RKO (cell line): Measurements from ENCODE around the gene RNF145.
"Not testable (repeated sequence)": the region's sequence is repeated elsewhere in the genome, so short reads cannot be mapped to it uniquely, and the experiment has no call there.

Experiments used
- DNase-seq: peaks from one replicate; pipeline ENCODE4 v3.0.0-alpha.2; 2016; ENCODE audit warnings: low spot score

Gene RNF145

GRCh38 chr5:159157552-159157951 lies 51.8 kb downstream of the RNF145 start:
- DNase-seq: no peak

DNA sequence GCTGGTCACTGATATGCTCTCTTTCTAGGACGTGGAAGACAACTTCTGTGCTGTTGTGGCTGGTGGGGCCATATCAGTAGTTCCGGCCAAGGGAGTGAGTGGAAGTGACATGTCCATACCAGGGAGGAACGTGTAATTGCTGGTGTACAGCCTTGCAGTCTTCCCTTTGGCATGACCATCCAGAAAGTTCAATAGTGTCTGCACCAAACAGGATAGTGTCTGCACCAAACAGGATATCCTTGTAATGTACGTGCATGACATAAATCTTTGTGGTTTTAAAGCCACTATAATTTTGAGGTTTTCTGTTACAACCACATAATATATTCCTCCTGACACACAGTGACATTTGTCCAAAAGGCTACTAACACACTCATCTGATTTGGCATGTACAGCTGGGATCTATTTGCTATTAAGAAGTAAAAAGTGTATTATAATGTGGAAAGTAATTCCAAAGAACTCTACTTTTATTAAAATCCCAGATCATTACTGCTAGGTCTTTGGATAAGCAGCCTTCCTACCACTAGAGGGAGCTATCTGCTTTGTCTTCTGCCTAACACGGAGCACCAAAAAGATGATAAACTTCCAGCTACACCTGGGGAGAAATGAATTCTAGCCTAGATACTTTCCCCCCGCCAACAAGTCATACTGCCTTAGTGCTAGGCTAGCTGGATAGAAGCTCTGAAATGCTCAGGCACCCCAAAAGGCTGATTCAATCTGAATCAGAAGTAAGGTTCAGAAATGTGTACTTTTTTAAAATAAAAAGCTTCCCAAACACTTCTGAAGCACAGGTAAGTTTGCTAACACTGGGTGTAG lies 52.7 kb downstream of the RNF145 start:
- peak; percentile 75 for DNase-seq

- DNase-seq: no peak
Observed at GRCh38 chr5:159155960-159156359, 53.4 kb downstream of the RNF145 start.

DNA sequence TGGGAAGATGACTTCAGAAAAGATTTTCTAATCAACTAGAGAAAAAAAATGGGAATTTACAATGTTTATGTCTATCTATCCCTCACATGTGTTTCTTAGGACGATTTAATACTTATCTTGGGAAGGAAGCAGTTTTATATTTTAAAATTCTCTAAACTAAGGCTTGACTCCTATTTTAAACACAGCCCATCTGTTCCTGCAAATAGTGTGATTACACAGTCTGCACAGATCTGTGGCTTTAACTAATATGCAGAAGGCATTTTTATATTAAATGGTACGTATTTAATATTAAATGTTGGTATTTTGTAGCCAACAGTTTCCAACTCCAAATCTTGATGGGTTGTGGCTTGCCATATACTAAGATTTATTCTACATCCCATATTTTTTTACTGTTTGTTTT lies 56.5 kb downstream of the RNF145 start:
- DNase-seq: no peak

DNA sequence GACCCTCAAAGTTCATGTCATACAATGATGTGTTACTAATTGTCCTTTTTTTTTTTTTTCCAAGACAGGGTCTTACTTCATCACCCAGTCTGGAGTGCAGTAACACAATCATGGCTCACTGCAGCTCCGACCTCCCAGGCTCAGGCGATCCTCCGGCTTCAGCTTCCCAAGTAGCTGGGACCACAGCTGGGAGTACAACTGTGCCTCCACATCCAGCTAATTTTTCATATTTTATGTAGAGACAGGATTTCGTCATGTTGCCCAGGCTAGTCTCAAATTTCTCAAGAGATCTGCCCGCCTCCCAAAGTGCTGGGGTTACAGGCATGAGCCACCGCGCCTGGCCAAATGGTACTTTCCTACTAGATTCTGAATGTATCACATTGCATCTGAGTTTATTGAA lies 60.3 kb downstream of the RNF145 start:
- DNase-seq: no peak

GRCh38 chr5:159147976-159148375 lies 61.4 kb downstream of the RNF145 start:
- DNase-seq: no peak

DNA sequence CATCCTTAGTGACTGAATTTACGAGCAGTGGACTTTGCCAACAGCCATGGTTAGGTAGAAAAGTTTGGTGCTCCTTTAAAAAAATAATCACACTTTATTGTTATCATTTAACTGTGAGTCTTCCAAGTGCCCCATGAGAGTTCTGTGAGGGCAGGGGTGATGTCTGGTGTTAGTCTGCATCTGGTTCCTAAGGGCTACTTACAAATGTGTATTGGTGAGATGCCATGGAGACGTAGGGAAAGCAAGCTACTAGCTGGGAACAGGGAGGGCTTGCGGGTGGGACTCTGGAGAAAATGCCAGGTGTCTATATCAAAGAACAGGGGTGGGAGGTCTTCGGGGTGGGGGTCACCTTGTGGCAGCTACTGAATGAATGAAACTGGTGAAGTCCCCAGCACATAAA lies 62.5 kb downstream of the RNF145 start:
- no peak for DNase-seq

- DNase-seq: not testable (repeated sequence)
Observed at GRCh38 chr5:159145160-159145559, 64.2 kb downstream of the RNF145 start.

GRCh38 chr5:159139802-159140201 lies 69.6 kb downstream of the RNF145 start:
- no peak for DNase-seq

DNA sequence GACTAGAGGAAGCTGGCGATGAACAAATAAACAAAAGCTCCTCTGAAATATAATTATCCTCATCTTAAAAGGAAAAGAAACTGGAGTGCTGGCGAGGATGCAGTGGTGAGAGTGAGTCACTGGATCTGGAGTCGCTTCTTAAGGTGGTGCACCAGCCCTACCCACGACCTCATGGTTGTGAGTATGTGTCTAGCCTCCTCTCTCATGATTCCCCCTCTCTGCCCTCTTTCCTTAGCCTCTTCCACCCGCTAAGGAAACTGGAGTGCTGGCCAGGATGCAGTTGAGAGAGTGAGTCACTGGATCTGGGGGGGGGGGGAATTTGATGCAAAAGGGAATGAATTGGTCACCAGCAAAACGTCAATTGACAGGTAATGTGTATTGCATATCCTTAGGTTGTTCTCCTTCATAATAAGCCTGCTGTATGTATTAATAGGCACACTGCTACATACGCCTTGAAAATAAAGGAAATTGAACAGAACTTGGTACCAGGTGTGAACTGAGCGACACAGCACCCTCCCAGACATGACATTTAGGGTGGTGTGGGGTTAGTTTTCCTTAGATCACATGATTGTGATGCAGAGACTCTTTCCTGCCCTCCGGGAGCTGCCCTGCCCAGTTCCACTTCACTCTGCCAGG lies 73.3 kb downstream of the RNF145 start:
- peak; percentile 3 for DNase-seq

DNA sequence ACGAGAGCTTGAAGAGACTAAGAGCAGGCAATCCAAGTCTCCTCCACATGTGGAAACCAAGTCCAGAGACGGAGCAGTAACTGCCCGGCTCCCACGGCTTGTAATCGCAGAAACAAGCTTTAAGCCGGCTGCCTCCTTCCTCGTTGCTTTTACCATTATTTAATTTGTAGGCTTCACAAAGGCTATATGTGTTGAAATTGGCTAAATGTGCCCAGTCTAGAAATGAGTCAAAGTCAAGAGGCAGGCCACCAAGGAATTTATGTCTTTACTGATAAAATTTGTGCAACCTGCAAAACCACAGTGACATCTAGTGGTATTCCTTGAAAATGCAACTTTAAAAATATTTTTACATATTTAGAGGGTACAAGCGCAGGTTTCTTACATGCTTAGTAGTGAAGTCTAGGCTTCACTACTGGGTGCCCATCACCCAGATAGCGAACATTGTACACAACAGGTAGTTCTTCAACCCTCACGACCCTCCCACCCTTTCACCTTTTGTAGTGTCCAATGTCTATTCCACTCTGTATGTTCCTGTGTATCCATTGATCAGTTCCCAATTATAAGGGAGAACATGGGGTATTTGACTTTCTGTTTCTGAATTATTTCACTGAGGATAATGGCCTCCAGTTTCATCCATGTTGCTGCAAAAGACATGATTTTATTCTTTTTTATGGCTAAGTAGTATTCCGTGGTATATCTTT lies 76.2 kb downstream of the RNF145 start:
- peak; percentile 70 for DNase-seq

DNA sequence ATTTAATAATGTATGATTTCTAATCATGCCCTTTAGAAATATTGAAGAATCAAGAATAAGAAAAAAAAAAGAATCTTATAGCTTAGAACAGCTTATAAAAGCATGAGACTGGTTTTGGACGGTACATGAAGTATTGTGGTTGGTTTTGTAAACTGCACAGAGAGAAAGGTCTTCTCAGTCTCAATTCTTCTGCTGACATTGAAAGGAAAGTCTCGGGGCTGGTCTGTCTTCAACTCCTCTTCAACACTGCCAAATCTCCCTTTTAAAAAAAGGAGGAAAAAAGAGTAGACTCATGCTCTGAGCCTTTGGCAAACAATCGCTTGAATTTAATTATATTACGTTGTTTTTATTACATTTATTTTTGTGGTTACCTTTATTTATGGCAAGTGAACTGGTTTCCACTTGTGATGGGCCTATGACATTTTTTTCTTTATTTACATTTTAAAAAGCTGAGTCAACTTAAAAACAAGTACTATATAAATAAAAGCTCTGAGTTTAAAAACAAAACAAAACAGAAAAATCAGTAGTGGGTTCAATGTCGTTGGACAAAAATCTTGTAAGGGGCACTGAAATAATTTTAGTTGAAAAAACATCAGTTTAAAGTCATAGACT lies 76.8 kb downstream of the RNF145 start:
- no peak for DNase-seq

DNA sequence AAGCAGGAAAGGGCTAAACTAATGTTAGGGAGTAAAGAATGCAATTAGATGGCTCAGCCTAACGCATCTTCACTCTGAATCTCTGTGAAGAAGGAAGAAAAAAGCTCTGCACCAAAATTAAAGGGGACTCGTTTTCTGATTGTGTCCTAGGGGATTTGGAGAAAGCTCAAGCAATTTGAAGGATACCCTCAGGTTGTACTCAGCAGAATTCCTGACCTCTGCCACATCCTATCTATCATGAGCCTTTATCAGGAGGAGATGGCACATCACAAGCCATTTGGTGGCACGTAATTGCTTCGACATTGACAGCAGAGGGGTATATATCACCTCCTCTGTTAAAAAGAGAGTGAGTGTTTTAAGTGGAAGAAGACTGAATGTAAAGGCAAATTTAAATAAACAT lies 77.4 kb downstream of the RNF145 start:
- DNase-seq: no peak

- DNase-seq: no peak
Observed at GRCh38 chr5:159130871-159131270, 78.5 kb downstream of the RNF145 start.

GRCh38 chr5:159128070-159128541 lies 81.2 kb downstream of the RNF145 start:
- no peak for DNase-seq

GRCh38 chr5:159123700-159124099 lies 85.7 kb downstream of the RNF145 start:
- DNase-seq: no peak

DNA sequence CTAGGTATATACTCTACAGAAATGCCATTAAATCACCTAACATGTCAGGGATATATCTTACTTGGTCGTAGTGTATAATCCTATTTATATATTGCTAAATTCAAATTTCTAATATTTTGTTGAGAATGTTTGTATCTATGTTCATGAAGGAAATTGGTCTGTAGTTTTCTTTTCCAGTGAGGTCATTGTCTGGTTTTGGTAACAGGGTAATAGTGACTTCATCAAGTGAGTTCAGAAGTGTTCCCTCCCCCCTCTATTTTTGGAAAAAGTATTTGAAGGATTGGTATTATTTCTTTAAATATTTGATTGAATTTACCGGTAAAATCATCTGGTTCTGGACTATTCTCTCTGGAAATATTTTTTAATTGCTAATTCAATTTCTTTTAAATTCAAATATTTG lies 86.2 kb downstream of the RNF145 start:
- no peak for DNase-seq

GRCh38 chr5:159121061-159121460 lies 88.3 kb downstream of the RNF145 start:
- DNase-seq: no peak

DNA sequence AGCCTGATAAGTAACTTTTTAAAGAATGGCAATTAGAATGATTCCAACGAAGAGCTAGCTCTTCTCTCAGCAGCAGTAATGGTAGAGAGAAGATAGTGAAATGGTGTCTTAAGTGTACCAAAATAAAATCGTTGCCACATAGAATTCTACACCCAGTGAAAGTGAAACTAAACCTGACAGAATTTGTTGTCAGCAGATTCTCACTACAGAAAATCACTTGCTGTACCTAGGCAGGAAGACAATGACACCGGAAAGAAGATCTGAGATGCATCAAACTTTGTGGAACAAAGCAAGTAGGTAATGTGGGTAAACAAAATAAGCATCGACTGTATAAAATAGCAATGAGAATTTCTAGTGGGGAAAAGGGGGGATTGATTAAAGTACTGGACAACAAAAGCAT lies 88.9 kb downstream of the RNF145 start:
- no peak for DNase-seq

DNA sequence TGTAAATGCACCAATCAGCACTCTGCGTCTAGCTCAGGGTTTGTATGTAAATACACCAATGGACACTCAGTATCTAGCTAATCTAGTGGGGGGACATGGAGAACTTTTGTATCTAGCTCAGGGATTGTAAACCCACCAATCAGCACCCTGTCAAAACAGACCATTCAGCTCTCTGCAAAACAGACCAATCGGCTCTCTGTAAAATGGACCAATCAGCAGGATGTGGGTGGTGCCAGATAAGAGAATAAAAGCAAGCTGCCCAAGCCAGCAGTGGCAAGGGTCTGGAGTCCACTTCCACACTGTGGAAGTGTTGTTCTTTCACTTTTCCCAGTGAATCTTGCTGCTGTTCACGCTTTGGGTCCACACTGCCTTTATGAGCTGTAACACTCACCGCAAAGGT lies 89.5 kb downstream of the RNF145 start:
- DNase-seq: not testable (repeated sequence)

DNA sequence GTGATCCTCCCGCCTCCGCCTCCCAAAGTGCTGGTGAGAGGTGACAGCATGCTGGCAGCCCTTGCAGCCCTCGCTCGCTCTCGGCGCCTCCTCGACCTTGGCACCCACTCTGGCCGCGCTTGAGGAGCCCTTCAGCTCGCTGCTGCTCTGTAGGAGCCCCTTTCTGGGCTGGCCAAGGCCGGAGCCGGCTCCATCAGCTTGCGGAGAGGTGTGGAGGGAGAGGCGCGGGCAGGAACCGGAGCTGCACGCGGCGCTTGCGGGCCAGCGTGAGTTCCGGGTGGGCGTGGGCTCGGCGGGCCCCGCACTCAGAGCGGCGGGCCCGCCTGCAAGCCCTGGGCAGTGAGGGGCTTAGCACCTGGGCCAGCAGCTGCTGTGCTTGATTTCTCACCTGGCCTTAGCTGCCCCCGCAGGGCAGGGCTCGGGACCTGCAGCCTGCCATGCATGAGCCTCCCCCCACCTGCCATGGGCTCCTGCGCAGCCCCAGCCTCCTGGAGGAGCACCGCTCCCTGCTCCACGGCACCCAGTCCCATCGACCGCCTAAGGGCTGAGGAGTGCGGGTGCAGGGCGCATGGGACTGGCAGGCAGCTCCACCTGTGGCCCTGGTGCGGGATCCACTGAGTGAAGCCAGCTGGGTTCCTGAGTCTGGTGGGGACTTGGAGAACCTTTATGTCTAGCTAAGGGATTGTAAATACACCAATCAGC lies 90.2 kb downstream of the RNF145 start:
- DNase-seq: not testable (repeated sequence)

GRCh38 chr5:159113405-159113804 lies 95.9 kb downstream of the RNF145 start:
- DNase-seq: no peak
